Stimulated activated CD8-positive, alpha-beta memory T cell treated with anti-CD3 and anti-CD28 coated beads, Interleukin-2, amount 100 ng/mL, for 1 hour (primary cell): ENCODE data around the gene SERPINE2.
A peak's percentile ranks its signal among the peaks of the same experiment; 100 is the strongest.

ENCODE experiments used
- DNase-seq, 2 donors: peaks; one replicate each; pipeline ENCODE4 v3.0.0-alpha.2; 2020; ENCODE audit warnings: low read depth in 2 of 2

SERPINE2 gene

GRCh38 chr2:223976635-223977226 is 62.4 kb downstream of the SERPINE2 start:
- DNase-seq: no peak

- DNase-seq: no peak
Measured at GRCh38 chr2:223973606-223974005, 65.5 kb downstream of the SERPINE2 start.

GRCh38 chr2:223972656-223973102 is 66.4 kb downstream of the SERPINE2 start:
- no peak for DNase-seq

GRCh38 chr2:223971731-223972130 is 67.4 kb downstream of the SERPINE2 start:
- no peak for DNase-seq

GRCh38 chr2:223970343-223971128 is 68.5 kb downstream of the SERPINE2 start:
- peak in 1 of 2 donors; percentile 6 for DNase-seq

- DNase-seq: no peak
Measured at GRCh38 chr2:223969856-223970255, 69.2 kb downstream of the SERPINE2 start.

GRCh38 chr2:223969315-223969714 is 69.8 kb downstream of the SERPINE2 start:
- no peak for DNase-seq

GRCh38 chr2:223967981-223968380 is 71.1 kb downstream of the SERPINE2 start:
- no peak for DNase-seq

- no peak for DNase-seq
Measured at GRCh38 chr2:223959688-223960087, 79.4 kb downstream of the SERPINE2 start.

GRCh38 chr2:223957092-223957851 is 81.8 kb downstream of the SERPINE2 start, which contains the start of gene MRPL44:
MRPL44 (plus strand) TSS chr2:223957463; CDS start chr2:223957473, 10 bp downstream.
- peak; percentile 95 to 96 for DNase-seq

- DNase-seq: no peak
Measured at GRCh38 chr2:223956300-223956699, 82.8 kb downstream of the SERPINE2 start.

GRCh38 chr2:223954401-223954800 is 84.7 kb downstream of the SERPINE2 start:
- no peak for DNase-seq

- no peak for DNase-seq
Measured at GRCh38 chr2:223952280-223952968, 86.7 kb downstream of the SERPINE2 start.

- DNase-seq: no peak
Measured at GRCh38 chr2:223950448-223951347, 88.4 kb downstream of the SERPINE2 start.

GRCh38 chr2:223949241-223949840 is 89.7 kb downstream of the SERPINE2 start:
- no peak for DNase-seq

GRCh38 chr2:223947711-223948205 is 91.3 kb downstream of the SERPINE2 start:
- DNase-seq: no peak

GRCh38 chr2:223945755-223946154 is 93.3 kb downstream of the SERPINE2 start:
- no peak for DNase-seq

GRCh38 chr2:223944703-223945531 is 94.2 kb downstream of the SERPINE2 start, which contains the start of gene WDFY1:
WDFY1 (minus strand) TSS chr2:223945335; CDS start chr2:223945284, 51 bp downstream.
- DNase-seq: peak; percentile 58 to 64

- no peak for DNase-seq
Measured at GRCh38 chr2:223944166-223944702, 94.9 kb downstream of the SERPINE2 start.
